SK-N-SH treated with all-trans-retinoic acid at 6 μM for 48 hours (cell line): ENCODE data around the gene CACNA1I.

ENCODE experiments used
- ARNTL ChIP-seq: fragments of 450-650 bp; formaldehyde crosslinking; IDR thresholded peaks from 2 replicates; pipeline ENCODE4 v1.5.0; 2020; ENCODE audit warnings: low read depth, mild to moderate bottlenecking, moderate library complexity, borderline replicate concordance
- SNAI2 ChIP-seq: fragments of 250-450 bp; sonication (Bioruptor Pico); IDR thresholded peaks from 2 replicates; pipeline ENCODE4 v1.5.0; 2020; ENCODE audit warnings: mild to moderate bottlenecking, moderate library complexity
- TF ChIP-seq, protein P1 (sequence below): fragments of 250-450 bp; sonication (Bioruptor Pico); IDR thresholded peaks from 2 replicates; pipeline ENCODE4 v1.5.1; 2020; ENCODE audit warnings: low read depth, mild to moderate bottlenecking, moderate library complexity
- TF ChIP-seq, protein P2 (sequence below): fragments of 250-450 bp; sonication (Bioruptor Pico); IDR thresholded peaks from 2 replicates; pipeline ENCODE4 v1.8.0; 2020; ENCODE audit warnings: mild to moderate bottlenecking, moderate library complexity, borderline replicate concordance

DNA sequence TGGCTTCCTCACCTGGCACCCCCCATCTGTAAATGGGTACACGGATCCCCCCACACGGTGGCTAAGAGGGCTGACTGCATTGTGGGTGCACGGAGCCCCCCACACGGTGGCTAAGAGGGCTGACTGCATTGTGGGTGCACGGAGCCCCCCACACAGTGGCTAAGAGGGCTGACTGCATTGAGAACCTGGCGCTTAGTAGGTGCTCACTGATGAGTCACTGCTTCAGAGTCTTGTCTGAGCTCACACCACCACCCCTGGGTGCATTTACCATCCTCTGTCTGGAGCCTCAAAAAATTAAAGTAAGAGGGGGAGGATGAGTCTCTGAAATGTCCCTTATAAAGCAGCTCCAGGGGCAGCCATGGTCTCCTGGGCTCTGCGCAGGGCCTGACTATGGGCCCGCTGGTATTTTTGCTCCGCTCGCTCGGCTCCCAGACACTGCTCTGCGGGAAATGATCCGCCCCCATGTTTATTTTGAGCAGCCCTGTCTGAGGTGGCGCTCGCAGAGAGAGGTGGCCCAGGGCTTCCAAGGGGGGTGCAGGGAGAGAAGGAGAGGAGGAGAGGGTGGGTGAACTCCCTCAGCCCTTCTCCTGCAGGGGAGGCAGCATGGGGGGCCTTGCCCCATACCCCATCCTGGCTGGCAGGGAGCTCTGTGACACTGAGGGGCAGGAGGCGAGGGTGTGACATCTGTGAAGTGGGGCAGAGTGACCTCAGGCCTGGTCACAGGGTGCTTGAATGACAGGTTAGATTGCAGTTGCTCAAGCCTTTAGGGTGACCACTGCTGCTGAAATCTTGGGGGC, 82.6 kb downstream of the CACNA1I start:
- TF ChIP-seq ARNTL (no peak), SNAI2 (CRISPR knock-in tag) (no peak)
- TF ChIP-seq, protein P1, sequence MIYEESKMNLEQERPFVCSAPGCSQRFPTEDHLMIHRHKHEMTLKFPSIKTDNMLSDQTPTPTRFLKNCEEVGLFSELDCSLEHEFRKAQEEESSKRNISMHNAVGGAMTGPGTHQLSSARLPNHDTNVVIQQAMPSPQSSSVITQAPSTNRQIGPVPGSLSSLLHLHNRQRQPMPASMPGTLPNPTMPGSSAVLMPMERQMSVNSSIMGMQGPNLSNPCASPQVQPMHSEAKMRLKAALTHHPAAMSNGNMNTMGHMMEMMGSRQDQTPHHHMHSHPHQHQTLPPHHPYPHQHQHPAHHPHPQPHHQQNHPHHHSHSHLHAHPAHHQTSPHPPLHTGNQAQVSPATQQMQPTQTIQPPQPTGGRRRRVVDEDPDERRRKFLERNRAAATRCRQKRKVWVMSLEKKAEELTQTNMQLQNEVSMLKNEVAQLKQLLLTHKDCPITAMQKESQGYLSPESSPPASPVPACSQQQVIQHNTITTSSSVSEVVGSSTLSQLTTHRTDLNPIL (CRISPR knock-in tag) = no peak
- TF ChIP-seq, protein P2, sequence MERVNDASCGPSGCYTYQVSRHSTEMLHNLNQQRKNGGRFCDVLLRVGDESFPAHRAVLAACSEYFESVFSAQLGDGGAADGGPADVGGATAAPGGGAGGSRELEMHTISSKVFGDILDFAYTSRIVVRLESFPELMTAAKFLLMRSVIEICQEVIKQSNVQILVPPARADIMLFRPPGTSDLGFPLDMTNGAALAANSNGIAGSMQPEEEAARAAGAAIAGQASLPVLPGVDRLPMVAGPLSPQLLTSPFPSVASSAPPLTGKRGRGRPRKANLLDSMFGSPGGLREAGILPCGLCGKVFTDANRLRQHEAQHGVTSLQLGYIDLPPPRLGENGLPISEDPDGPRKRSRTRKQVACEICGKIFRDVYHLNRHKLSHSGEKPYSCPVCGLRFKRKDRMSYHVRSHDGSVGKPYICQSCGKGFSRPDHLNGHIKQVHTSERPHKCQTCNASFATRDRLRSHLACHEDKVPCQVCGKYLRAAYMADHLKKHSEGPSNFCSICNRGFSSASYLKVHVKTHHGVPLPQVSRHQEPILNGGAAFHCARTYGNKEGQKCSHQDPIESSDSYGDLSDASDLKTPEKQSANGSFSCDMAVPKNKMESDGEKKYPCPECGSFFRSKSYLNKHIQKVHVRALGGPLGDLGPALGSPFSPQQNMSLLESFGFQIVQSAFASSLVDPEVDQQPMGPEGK (CRISPR knock-in tag) = no peak
